GM12878 (cell line): ENCODE measurements around the gene TRMT1. TPM values are rescaled to one million over a fixed set of nuclear protein-coding genes. Genes with fewer than 3 reads are reported as not detected.

Experiments
- BCLAF1 ChIP-seq: fragments of 450-650 bp; IDR thresholded peaks from 2 replicates; pipeline ENCODE4 v1.6.1; 2017; ENCODE audit warnings: antibody characterized with exemption, mild to moderate bottlenecking, moderate library complexity
- MYB ChIP-seq: fragments of 150-350 bp; IDR thresholded peaks from 2 replicates; pipeline ENCODE4 v1.6.1; 2014; ENCODE audit warnings: mild to moderate bottlenecking, low read depth, low read length, borderline replicate concordance
- NR2C2 ChIP-seq: IDR thresholded peaks from 2 replicates; pipeline ENCODE4 v1.6.1; 2011; ENCODE audit warnings: borderline replicate concordance, low read depth; ENCODE audit not compliant: control insufficient read depth, insufficient read length
- NRF1 ChIP-seq: conservative IDR thresholded peaks from 2 replicates; pipeline ENCODE4 v1.6.1; 2011; ENCODE audit warnings: mild to moderate bottlenecking, low read depth, low read length, improper control_type of control experiment
- POLR2AphosphoS5 ChIP-seq: IDR thresholded peaks from 2 replicates; pipeline ENCODE4 v1.6.1; 2011; ENCODE audit warnings: mild to moderate bottlenecking, low read length, inconsistent platforms
- RAD21 ChIP-seq: IDR thresholded peaks from 2 replicates; pipeline ENCODE4 v1.6.1; 2011; ENCODE audit warnings: mild to moderate bottlenecking, low read depth, low read length, moderate library complexity; ENCODE audit not compliant: insufficient read depth
- RELA ChIP-seq: fragments of 450-650 bp; IDR thresholded peaks from 2 replicates; pipeline ENCODE4 v1.8.0; 2014; ENCODE audit warnings: borderline replicate concordance; ENCODE audit not compliant: partially characterized antibody
- SKIL ChIP-seq: fragments of 450-650 bp; IDR thresholded peaks from 2 replicates; pipeline ENCODE4 v1.6.1; 2017; ENCODE audit warnings: mild to moderate bottlenecking, low read depth, inconsistent platforms; ENCODE audit not compliant: poor library complexity, severe bottlenecking
- SMC3 ChIP-seq: IDR thresholded peaks from 2 replicates; pipeline ENCODE4 v1.6.1; 2011; ENCODE audit warnings: low read length, improper control_type of control experiment, borderline replicate concordance
- TAF1 ChIP-seq: IDR thresholded peaks from 2 replicates; pipeline ENCODE4 v1.6.1; 2011; ENCODE audit warnings: mild to moderate bottlenecking, low read depth, low read length, borderline replicate concordance
- TCF3 ChIP-seq: IDR thresholded peaks from 2 replicates; pipeline ENCODE4 v1.6.1; 2012; ENCODE audit warnings: low read depth, mild to moderate bottlenecking, low read length, borderline replicate concordance; ENCODE audit not compliant: insufficient read depth
- ZNF274 ChIP-seq: IDR thresholded peaks from one replicate; pipeline ENCODE4 v1.8.0; 2011; ENCODE audit not compliant: insufficient read length, insufficient read depth
- ZNF592 ChIP-seq: fragments of 450-650 bp; IDR thresholded peaks from 2 replicates; pipeline ENCODE4 v1.6.1; 2017; ENCODE audit warnings: mild to moderate bottlenecking, moderate library complexity
- ZNF622 ChIP-seq: fragments of 450-650 bp; IDR thresholded peaks from 2 replicates; pipeline ENCODE4 v1.6.1; 2017; ENCODE audit warnings: mild to moderate bottlenecking, inconsistent platforms
- ZZZ3 ChIP-seq: IDR thresholded peaks from 2 replicates; pipeline ENCODE4 v1.6.1; 2011; ENCODE audit warnings: low read depth; ENCODE audit not compliant: control insufficient read depth, insufficient read length
- polyA plus RNA-seq, 11 experiments: library from polyadenylated mRNA; depleted of rRNA in 4 of 11; unstranded in 6 of 11; stranded (reverse) in 5 of 11; fragments of >200 nt; fragmentation: Nextera tagmentation in 4 of 11; fragmentation: Illumina TruSeq in 1 of 11; extraction: Ambion mirVana in 4 of 11; extraction: Trizol in 1 of 11; gene quantifications; 1 replicate in 1 of 11; 2 replicates in 10 of 11; pipeline versions ENCODE4 v1.2.1 to v1.2.3, GENCODE V29; 2011 to 2016; ENCODE audit warnings: inconsistent platforms in 2 of 11, missing spikeins in 2 of 11, low read depth in 1 of 11
- total RNA-seq, 4 experiments: library from RNA; depleted of rRNA in 3 of 4; stranded (reverse); fragments of >200 nt in 3 of 4; fragmentation: Illumina TruSeq in 1 of 4; extraction: Trizol in 1 of 4; gene quantifications; 2 replicates each; pipeline versions ENCODE4 v1.2.1 to v1.2.3, GENCODE V29; 2013 to 2021
- TF ChIP-seq, protein P1 (sequence below): IDR thresholded peaks from 2 replicates; pipeline ENCODE4 v1.6.1; 2012; ENCODE audit warnings: low read depth, low read length, improper control_type of control experiment
- TF ChIP-seq, protein P2 (sequence below): IDR thresholded peaks from 2 replicates; pipeline ENCODE4 v1.6.1; 2011; ENCODE audit warnings: low read depth, mild to moderate bottlenecking, low read length, moderate library complexity, borderline replicate concordance; ENCODE audit errors: extremely low read depth

The TRMT1 gene
- total and polyA plus RNA-seq, 10 of the 15 experiments (the other 5 are each of a cell fraction or from before 2014, with no cell fraction given), result 3.4 to 68.8 (median 34.8) TPM

GRCh38 chr19:13150187-13150930 lies 33.8 kb upstream of the TRMT1 start, which contains the start of the genes IER2 and STX10 (continued):
- TF ChIP-seq BCLAF1, result no peak
- TF ChIP-seq RAD21, result peak; percentile 42; the same call in 1 of the 2 replicates
- no peak for TF ChIP-seq NR2C2
- 0 out of 2 replicates have a peak, but pooled peaks have one; percentile 8 for TF ChIP-seq TCF3
- peak; percentile 80; the same call in 1 of the 2 replicates for TF ChIP-seq POLR2AphosphoS5
- no peak for TF ChIP-seq SMC3
- no peak for TF ChIP-seq ZNF592
- TF ChIP-seq, protein P1, sequence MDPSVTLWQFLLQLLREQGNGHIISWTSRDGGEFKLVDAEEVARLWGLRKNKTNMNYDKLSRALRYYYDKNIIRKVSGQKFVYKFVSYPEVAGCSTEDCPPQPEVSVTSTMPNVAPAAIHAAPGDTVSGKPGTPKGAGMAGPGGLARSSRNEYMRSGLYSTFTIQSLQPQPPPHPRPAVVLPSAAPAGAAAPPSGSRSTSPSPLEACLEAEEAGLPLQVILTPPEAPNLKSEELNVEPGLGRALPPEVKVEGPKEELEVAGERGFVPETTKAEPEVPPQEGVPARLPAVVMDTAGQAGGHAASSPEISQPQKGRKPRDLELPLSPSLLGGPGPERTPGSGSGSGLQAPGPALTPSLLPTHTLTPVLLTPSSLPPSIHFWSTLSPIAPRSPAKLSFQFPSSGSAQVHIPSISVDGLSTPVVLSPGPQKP, result peak; percentile 92
- TF ChIP-seq TAF1, result peak; percentile 46; the same call in 1 of the 2 replicates
- TF ChIP-seq MYB, result no peak
- no peak for TF ChIP-seq ZNF622
- no peak for TF ChIP-seq SKIL
- TF ChIP-seq NRF1, result no peak
- TF ChIP-seq RELA, result peak; percentile 40
- no peak for TF ChIP-seq ZZZ3
- TF ChIP-seq, protein P2, sequence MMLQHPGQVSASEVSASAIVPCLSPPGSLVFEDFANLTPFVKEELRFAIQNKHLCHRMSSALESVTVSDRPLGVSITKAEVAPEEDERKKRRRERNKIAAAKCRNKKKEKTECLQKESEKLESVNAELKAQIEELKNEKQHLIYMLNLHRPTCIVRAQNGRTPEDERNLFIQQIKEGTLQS, result no peak
- no peak for TF ChIP-seq ZNF274
